ENCODE data around the gene KLF12. TPM values are rescaled to one million over a fixed set of nuclear protein-coding genes. Genes with fewer than 3 reads are reported as not detected.

KLF12 gene
- total RNA-seq, 1 experiment from 2014 or later: 8.5 TPM

DNA sequence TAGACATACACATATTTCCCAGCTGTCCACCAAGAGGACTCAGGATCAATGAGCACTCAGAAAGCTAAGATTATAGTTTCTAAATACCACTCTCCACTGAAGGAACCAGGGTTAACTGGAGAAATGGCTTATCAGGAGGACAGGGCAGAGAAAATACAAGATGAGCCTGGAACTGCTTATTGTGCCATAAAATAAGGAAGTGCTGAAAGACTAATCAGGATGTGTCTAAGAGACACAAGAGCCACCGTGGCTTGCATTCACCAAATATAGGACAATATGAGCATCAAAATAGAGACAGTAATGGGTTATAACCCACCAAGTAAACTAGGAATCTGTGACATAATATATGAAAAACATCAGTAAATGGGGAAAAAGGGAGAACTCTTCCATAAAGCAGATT, 32.8 kb downstream of the KLF12 start:
- DNase-seq (ENCODE audit: low spot score) (no peak), ATAC-seq (no peak)
- Mint-ChIP-seq H3K27ac (no peak overlapping the region), H3K27me3 (ENCODE audit: low read depth) (no peaks in the 10 kb centered on the region), H3K9me3 (peaks cover 16% of the 10 kb centered on the region), H3K36me3 (peaks cover 12% of the 10 kb centered on the region), H3K4me3 (no peak overlapping the region), H3K4me1 (peaks cover under 1% of the 10 kb centered on the region; the same call in 1 of the 2 replicates)
- CTCF ChIA-PET: no interaction called here
- POLR2A ChIA-PET: no interaction called here
- TF ChIP-seq, protein P1, sequence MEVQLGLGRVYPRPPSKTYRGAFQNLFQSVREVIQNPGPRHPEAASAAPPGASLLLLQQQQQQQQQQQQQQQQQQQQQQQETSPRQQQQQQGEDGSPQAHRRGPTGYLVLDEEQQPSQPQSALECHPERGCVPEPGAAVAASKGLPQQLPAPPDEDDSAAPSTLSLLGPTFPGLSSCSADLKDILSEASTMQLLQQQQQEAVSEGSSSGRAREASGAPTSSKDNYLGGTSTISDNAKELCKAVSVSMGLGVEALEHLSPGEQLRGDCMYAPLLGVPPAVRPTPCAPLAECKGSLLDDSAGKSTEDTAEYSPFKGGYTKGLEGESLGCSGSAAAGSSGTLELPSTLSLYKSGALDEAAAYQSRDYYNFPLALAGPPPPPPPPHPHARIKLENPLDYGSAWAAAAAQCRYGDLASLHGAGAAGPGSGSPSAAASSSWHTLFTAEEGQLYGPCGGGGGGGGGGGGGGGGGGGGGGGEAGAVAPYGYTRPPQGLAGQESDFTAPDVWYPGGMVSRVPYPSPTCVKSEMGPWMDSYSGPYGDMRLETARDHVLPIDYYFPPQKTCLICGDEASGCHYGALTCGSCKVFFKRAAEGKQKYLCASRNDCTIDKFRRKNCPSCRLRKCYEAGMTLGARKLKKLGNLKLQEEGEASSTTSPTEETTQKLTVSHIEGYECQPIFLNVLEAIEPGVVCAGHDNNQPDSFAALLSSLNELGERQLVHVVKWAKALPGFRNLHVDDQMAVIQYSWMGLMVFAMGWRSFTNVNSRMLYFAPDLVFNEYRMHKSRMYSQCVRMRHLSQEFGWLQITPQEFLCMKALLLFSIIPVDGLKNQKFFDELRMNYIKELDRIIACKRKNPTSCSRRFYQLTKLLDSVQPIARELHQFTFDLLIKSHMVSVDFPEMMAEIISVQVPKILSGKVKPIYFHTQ (CRISPR knock-in tag; IDR thresholded peaks at IDR 0.05): no peak
- TF ChIP-seq, protein P2, sequence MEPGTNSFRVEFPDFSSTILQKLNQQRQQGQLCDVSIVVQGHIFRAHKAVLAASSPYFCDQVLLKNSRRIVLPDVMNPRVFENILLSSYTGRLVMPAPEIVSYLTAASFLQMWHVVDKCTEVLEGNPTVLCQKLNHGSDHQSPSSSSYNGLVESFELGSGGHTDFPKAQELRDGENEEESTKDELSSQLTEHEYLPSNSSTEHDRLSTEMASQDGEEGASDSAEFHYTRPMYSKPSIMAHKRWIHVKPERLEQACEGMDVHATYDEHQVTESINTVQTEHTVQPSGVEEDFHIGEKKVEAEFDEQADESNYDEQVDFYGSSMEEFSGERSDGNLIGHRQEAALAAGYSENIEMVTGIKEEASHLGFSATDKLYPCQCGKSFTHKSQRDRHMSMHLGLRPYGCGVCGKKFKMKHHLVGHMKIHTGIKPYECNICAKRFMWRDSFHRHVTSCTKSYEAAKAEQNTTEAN (CRISPR knock-in tag; IDR thresholded peaks at IDR 0.05): no peak
- TF ChIP-seq NR2C2 (CRISPR knock-in tag; IDR thresholded peaks at IDR 0.05) (no peak), ZBTB21 (CRISPR knock-in tag; IDR thresholded peaks at IDR 0.05; ENCODE audit: borderline replicate concordance) (no peak), FOXK1 (CRISPR knock-in tag; IDR thresholded peaks at IDR 0.05) (no peak), KAT7 (CRISPR knock-in tag; IDR thresholded peaks at IDR 0.05; ENCODE audit: borderline replicate concordance) (no peak), ZNF121 (CRISPR knock-in tag; IDR thresholded peaks at IDR 0.05) (no peak), JAZF1 (CRISPR knock-in tag; IDR thresholded peaks at IDR 0.05) (no peak), ZNF138 (CRISPR knock-in tag; conservative IDR thresholded peaks at IDR 0.05) (no peak), ZNF232 (CRISPR knock-in tag; IDR thresholded peaks at IDR 0.05) (no peak), ATF1 (CRISPR knock-in tag; IDR thresholded peaks at IDR 0.05) (no peak), NFATC4 (CRISPR knock-in tag; IDR thresholded peaks at IDR 0.05) (no peak)
- TF ChIP-seq, protein P3, sequence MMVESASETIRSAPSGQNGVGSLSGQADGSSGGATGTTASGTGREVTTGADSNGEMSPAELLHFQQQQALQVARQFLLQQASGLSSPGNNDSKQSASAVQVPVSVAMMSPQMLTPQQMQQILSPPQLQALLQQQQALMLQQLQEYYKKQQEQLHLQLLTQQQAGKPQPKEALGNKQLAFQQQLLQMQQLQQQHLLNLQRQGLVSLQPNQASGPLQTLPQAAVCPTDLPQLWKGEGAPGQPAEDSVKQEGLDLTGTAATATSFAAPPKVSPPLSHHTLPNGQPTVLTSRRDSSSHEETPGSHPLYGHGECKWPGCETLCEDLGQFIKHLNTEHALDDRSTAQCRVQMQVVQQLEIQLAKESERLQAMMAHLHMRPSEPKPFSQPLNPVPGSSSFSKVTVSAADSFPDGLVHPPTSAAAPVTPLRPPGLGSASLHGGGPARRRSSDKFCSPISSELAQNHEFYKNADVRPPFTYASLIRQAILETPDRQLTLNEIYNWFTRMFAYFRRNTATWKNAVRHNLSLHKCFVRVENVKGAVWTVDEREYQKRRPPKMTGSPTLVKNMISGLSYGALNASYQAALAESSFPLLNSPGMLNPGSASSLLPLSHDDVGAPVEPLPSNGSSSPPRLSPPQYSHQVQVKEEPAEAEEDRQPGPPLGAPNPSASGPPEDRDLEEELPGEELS (CRISPR knock-in tag; IDR thresholded peaks at IDR 0.05): no peak
- TF ChIP-seq, protein P4, sequence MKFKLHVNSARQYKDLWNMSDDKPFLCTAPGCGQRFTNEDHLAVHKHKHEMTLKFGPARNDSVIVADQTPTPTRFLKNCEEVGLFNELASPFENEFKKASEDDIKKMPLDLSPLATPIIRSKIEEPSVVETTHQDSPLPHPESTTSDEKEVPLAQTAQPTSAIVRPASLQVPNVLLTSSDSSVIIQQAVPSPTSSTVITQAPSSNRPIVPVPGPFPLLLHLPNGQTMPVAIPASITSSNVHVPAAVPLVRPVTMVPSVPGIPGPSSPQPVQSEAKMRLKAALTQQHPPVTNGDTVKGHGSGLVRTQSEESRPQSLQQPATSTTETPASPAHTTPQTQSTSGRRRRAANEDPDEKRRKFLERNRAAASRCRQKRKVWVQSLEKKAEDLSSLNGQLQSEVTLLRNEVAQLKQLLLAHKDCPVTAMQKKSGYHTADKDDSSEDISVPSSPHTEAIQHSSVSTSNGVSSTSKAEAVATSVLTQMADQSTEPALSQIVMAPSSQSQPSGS (CRISPR knock-in tag; IDR thresholded peaks at IDR 0.05; ENCODE audit: borderline replicate concordance, low read depth): no peak
- TF ChIP-seq, protein P5, sequence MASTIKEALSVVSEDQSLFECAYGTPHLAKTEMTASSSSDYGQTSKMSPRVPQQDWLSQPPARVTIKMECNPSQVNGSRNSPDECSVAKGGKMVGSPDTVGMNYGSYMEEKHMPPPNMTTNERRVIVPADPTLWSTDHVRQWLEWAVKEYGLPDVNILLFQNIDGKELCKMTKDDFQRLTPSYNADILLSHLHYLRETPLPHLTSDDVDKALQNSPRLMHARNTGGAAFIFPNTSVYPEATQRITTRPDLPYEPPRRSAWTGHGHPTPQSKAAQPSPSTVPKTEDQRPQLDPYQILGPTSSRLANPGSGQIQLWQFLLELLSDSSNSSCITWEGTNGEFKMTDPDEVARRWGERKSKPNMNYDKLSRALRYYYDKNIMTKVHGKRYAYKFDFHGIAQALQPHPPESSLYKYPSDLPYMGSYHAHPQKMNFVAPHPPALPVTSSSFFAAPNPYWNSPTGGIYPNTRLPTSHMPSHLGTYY (CRISPR knock-in tag; IDR thresholded peaks at IDR 0.05): no peak
- TF ChIP-seq, protein P6, sequence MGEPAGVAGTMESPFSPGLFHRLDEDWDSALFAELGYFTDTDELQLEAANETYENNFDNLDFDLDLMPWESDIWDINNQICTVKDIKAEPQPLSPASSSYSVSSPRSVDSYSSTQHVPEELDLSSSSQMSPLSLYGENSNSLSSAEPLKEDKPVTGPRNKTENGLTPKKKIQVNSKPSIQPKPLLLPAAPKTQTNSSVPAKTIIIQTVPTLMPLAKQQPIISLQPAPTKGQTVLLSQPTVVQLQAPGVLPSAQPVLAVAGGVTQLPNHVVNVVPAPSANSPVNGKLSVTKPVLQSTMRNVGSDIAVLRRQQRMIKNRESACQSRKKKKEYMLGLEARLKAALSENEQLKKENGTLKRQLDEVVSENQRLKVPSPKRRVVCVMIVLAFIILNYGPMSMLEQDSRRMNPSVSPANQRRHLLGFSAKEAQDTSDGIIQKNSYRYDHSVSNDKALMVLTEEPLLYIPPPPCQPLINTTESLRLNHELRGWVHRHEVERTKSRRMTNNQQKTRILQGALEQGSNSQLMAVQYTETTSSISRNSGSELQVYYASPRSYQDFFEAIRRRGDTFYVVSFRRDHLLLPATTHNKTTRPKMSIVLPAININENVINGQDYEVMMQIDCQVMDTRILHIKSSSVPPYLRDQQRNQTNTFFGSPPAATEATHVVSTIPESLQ (CRISPR knock-in tag; IDR thresholded peaks at IDR 0.05): no peak
- TF ChIP-seq, protein P7, sequence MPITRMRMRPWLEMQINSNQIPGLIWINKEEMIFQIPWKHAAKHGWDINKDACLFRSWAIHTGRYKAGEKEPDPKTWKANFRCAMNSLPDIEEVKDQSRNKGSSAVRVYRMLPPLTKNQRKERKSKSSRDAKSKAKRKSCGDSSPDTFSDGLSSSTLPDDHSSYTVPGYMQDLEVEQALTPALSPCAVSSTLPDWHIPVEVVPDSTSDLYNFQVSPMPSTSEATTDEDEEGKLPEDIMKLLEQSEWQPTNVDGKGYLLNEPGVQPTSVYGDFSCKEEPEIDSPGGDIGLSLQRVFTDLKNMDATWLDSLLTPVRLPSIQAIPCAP (CRISPR knock-in tag; IDR thresholded peaks at IDR 0.05): no peak
- TF ChIP-seq, protein P8, sequence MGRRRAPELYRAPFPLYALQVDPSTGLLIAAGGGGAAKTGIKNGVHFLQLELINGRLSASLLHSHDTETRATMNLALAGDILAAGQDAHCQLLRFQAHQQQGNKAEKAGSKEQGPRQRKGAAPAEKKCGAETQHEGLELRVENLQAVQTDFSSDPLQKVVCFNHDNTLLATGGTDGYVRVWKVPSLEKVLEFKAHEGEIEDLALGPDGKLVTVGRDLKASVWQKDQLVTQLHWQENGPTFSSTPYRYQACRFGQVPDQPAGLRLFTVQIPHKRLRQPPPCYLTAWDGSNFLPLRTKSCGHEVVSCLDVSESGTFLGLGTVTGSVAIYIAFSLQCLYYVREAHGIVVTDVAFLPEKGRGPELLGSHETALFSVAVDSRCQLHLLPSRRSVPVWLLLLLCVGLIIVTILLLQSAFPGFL (CRISPR knock-in tag; IDR thresholded peaks at IDR 0.05; ENCODE audit: borderline replicate concordance): no peak
- TF ChIP-seq, protein P9, sequence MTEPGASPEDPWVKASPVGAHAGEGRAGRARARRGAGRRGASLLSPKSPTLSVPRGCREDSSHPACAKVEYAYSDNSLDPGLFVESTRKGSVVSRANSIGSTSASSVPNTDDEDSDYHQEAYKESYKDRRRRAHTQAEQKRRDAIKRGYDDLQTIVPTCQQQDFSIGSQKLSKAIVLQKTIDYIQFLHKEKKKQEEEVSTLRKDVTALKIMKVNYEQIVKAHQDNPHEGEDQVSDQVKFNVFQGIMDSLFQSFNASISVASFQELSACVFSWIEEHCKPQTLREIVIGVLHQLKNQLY (CRISPR knock-in tag; IDR thresholded peaks at IDR 0.05): no peak

All from WTC11 (cell line).